HUES64 (cell line): Measurements from ENCODE around the gene ARSI.

Experiments
- H3K27ac ChIP-seq: 2 replicates; pipeline ENCODE4 v1.7.0; 2013; ENCODE audit warnings: low read depth, low read length, inconsistent platforms
- H3K27me3 ChIP-seq: 2 replicates; pipeline ENCODE4 v1.6.1; 2013; ENCODE audit warnings: mild to moderate bottlenecking, low read length; ENCODE audit not compliant: insufficient read depth
- H3K36me3 ChIP-seq: 2 replicates; pipeline ENCODE4 v1.6.1; 2013; ENCODE audit warnings: mild to moderate bottlenecking, low read length; ENCODE audit not compliant: insufficient read depth
- H3K4me1 ChIP-seq: 2 replicates; pipeline ENCODE4 v1.6.1; 2013; ENCODE audit warnings: mild to moderate bottlenecking, low read length, moderate library complexity; ENCODE audit not compliant: insufficient read depth
- H3K4me3 ChIP-seq: 2 replicates; pipeline ENCODE4 v1.5.1; 2013; ENCODE audit warnings: mild to moderate bottlenecking, low read length, moderate library complexity
- H3K9ac ChIP-seq: 2 replicates; pipeline ENCODE4 v1.6.1; 2013; ENCODE audit warnings: mild to moderate bottlenecking, low read depth, low read length
- H3K9me3 ChIP-seq: 2 replicates; pipeline ENCODE4 v1.6.1; 2013; ENCODE audit warnings: low read depth, low read length; ENCODE audit not compliant: insufficient read depth
- WGBS: fragments of 150-250, 120-280 bp; methylation state at CpG from one replicate; pipeline ENCODE4 v1.1.7; 2013; ENCODE audit warnings: missing lambda C conversion rate; 5-methylcytosine and 5-hydroxymethylcytosine counted together

The ARSI gene

GRCh38 chr5:150277043-150277442 is 25.7 kb downstream of the ARSI start:
- no peaks in the 10 kb centered on the region for H3K4me1 ChIP-seq
- H3K9ac ChIP-seq = no peak overlapping the region
- 85% methylated on average over 4 of the region's 4 CpGs for WGBS
- no peak overlapping the region for H3K4me3 ChIP-seq
- no peaks in the 10 kb centered on the region for H3K9me3 ChIP-seq
- H3K27ac ChIP-seq = no peak overlapping the region
- no peaks in the 10 kb centered on the region for H3K36me3 ChIP-seq
- H3K27me3 ChIP-seq = no peaks in the 10 kb centered on the region

GRCh38 chr5:150274811-150275210 is 27.9 kb downstream of the ARSI start:
- no peak overlapping the region for H3K27ac ChIP-seq
- H3K36me3 ChIP-seq = no peaks in the 10 kb centered on the region
- H3K9ac ChIP-seq = no peak overlapping the region
- WGBS = 92% methylated on average over 4 of the region's 4 CpGs
- H3K4me1 ChIP-seq = peaks cover 11% of the 10 kb centered on the region
- H3K4me3 ChIP-seq = no peak overlapping the region
- H3K27me3 ChIP-seq = no peaks in the 10 kb centered on the region
- no peaks in the 10 kb centered on the region for H3K9me3 ChIP-seq

GRCh38 chr5:150272531-150272930 is 30.2 kb downstream of the ARSI start:
- H3K4me1 ChIP-seq = peaks cover 11% of the 10 kb centered on the region
- H3K27me3 ChIP-seq = no peaks in the 10 kb centered on the region
- no peak overlapping the region for H3K4me3 ChIP-seq
- H3K9ac ChIP-seq = no peak overlapping the region
- H3K27ac ChIP-seq = no peak overlapping the region
- no peaks in the 10 kb centered on the region for H3K36me3 ChIP-seq
- H3K9me3 ChIP-seq = no peaks in the 10 kb centered on the region
- WGBS = 51% methylated on average over 4 of the region's 5 CpGs

GRCh38 chr5:150271923-150272322 is 30.8 kb downstream of the ARSI start:
- H3K27me3 ChIP-seq = no peaks in the 10 kb centered on the region
- H3K9ac ChIP-seq = no peak overlapping the region
- no peak overlapping the region for H3K4me3 ChIP-seq
- H3K9me3 ChIP-seq = no peaks in the 10 kb centered on the region
- no peak overlapping the region for H3K27ac ChIP-seq
- peaks cover 11% of the 10 kb centered on the region for H3K4me1 ChIP-seq
- no peaks in the 10 kb centered on the region for H3K36me3 ChIP-seq
- WGBS = 90% methylated on average over 5 of the region's 5 CpGs

- Histone ChIP-seq H3K9ac (no peak overlapping the region), H3K27ac (no peak overlapping the region), H3K4me1 (peaks cover 11% of the 10 kb centered on the region), H3K36me3 (no peaks in the 10 kb centered on the region), H3K4me3 (no peak overlapping the region), H3K27me3 (no peaks in the 10 kb centered on the region), H3K9me3 (no peaks in the 10 kb centered on the region)
- 83% methylated on average over 8 of the region's 8 CpGs for WGBS
Observed at GRCh38 chr5:150271296-150271692, 31.4 kb downstream of the ARSI start.

- Histone ChIP-seq H3K27me3 (no peaks in the 10 kb centered on the region), H3K36me3 (no peaks in the 10 kb centered on the region), H3K4me3 (no peak overlapping the region), H3K9ac (0 out of 2 replicates have a peak overlapping the region, but pooled peaks have one; percentile 34), H3K27ac (0 out of 2 replicates have a peak overlapping the region, but pooled peaks have one; percentile 28), H3K4me1 (peaks cover 11% of the 10 kb centered on the region), H3K9me3 (no peaks in the 10 kb centered on the region)
- 45% methylated on average over 12 of the region's 12 CpGs for WGBS
Observed at GRCh38 chr5:150270541-150271295, 32.0 kb downstream of the ARSI start.

- H3K36me3 ChIP-seq = no peaks in the 10 kb centered on the region
- no peak overlapping the region for H3K4me3 ChIP-seq
- no peaks in the 10 kb centered on the region for H3K9me3 ChIP-seq
- H3K4me1 ChIP-seq = peaks cover 11% of the 10 kb centered on the region
- WGBS = 40% methylated on average over 1 of the region's 4 CpGs
- H3K27ac ChIP-seq = no peak overlapping the region
- no peaks in the 10 kb centered on the region for H3K27me3 ChIP-seq
- H3K9ac ChIP-seq = no peak overlapping the region
Observed at GRCh38 chr5:150266871-150267291, 35.8 kb downstream of the ARSI start.

- Histone ChIP-seq H3K27me3 (no peaks in the 10 kb centered on the region), H3K9me3 (no peaks in the 10 kb centered on the region), H3K4me3 (no peak overlapping the region), H3K4me1 (peaks cover 10% of the 10 kb centered on the region), H3K36me3 (no peaks in the 10 kb centered on the region), H3K9ac (no peak overlapping the region), H3K27ac (no peak overlapping the region)
- 78% methylated on average over 3 of the region's 6 CpGs for WGBS
Observed at GRCh38 chr5:150265870-150266383, 36.8 kb downstream of the ARSI start.

- no peaks in the 10 kb centered on the region for H3K36me3 ChIP-seq
- no peaks in the 10 kb centered on the region for H3K9me3 ChIP-seq
- no peaks in the 10 kb centered on the region for H3K27me3 ChIP-seq
- H3K4me3 ChIP-seq = no peak overlapping the region
- WGBS = 79% methylated on average over 21 of the region's 23 CpGs
- peaks cover under 1% of the 10 kb centered on the region; the same call in 1 of the 2 replicates for H3K4me1 ChIP-seq
- no peak overlapping the region for H3K27ac ChIP-seq
- H3K9ac ChIP-seq = no peak overlapping the region
Observed at GRCh38 chr5:150264667-150265603, 37.8 kb downstream of the ARSI start.

- Histone ChIP-seq H3K27me3 (no peaks in the 10 kb centered on the region), H3K9me3 (no peaks in the 10 kb centered on the region), H3K4me3 (no peak overlapping the region), H3K27ac (no peak overlapping the region), H3K9ac (no peak overlapping the region), H3K4me1 (no peaks in the 10 kb centered on the region), H3K36me3 (no peaks in the 10 kb centered on the region)
- WGBS = 85% methylated on average over 11 of the region's 11 CpGs
Observed at GRCh38 chr5:150263801-150264621, 38.7 kb downstream of the ARSI start.
